Stimulated activated CD4-positive, alpha-beta T cell treated with anti-CD3 and anti-CD28 coated beads, Interleukin-12 subunit alpha, Interleukin-12 subunit beta, amount 100 ng/mL, for 48 hours (primary cell): ENCODE measurements around the gene KRT20.
"Not testable (repeated sequence)": the region's sequence is repeated elsewhere in the genome, so short reads cannot be mapped to it uniquely, and the experiment has no call there.

ENCODE experiments used
- DNase-seq, 3 donors: peaks; one replicate each; pipeline ENCODE4 v3.0.0-alpha.2; 2020; ENCODE audit warnings: low read depth in 2 of 3, low spot score in 1 of 3

Gene KRT20

GRCh38 chr17:40900809-40901356 is 15.8 kb upstream of the KRT20 start:
- DNase-seq: no peak

- no peak for DNase-seq
These were observed 11.9 kb upstream of the KRT20 start for GRCh38 chr17:40896916-40897455.

DNA sequence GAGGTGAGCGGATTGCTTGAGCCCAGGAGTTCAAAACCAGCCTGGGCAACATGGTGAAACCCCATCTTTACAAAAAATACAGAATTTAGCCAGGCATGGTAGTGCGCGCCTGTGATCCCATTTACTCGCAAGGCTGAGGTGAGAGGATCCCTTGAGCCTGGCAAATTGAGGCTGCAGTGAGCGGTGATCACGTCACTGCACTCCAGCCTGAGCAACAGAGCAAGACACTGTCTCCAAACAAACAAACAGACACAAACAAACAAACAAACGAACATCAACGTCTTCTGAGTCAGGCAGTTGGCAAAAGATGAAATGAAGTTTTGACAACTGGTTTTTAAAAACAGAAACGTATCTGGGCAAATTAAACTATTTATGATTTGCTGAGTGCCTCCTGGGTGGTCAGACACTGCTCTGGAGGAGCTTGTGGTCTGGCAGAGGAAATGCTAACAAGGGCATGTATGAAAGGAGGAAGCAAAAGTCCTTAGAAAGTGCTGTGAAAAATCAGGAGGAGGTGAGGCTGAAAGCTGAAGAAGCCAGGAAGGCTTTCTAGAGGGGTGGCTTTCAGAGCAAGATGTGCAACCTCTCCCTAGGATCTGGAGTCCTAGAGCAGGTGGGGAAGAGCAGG is 10.2 kb upstream of the KRT20 start:
- no peak for DNase-seq

DNA sequence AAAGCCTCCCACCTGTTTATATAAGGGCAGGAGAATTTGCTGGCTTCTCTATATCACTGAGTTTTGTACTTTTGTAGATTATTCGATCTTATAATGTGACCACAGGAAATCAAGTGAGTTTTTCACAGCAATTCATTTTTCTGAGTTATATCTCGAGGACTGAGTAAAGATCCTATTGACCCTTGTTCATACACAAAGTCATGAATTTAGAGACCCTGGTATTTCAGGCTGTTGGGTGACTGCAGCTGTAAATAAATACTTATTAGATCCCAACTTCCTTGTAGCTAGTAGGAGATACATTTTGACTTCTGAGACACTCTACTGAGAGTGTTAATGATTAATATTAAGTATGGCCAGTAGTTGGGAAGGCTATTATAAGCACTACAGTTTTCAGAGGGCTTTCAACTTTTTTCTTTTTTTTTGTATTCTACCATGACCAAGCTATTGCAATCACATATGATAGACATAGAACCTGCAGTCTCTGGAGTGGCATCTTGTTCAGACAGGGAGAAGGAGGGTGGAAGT is 3.2 kb upstream of the KRT20 start:
- no peak for DNase-seq

DNA sequence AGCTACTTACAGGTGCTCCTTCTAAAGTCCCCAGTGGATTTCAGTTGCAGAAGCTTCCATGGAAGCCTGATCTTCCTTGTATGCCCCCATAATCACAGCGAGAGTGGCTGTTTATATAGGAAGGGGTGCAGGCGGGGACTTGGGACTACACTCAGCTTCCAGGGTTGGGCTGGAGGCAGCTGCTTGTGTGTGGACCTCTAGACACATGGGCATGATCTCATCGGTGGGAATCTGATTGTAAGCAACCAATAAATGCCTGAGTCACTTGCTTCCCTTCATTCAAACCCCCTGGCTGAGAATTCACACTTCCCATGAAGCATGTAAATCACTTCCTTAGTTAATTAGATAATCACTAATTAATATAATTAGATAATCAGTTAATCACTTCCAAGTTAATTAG is 1.0 kb upstream of the KRT20 start:
- DNase-seq: no peak

DNA sequence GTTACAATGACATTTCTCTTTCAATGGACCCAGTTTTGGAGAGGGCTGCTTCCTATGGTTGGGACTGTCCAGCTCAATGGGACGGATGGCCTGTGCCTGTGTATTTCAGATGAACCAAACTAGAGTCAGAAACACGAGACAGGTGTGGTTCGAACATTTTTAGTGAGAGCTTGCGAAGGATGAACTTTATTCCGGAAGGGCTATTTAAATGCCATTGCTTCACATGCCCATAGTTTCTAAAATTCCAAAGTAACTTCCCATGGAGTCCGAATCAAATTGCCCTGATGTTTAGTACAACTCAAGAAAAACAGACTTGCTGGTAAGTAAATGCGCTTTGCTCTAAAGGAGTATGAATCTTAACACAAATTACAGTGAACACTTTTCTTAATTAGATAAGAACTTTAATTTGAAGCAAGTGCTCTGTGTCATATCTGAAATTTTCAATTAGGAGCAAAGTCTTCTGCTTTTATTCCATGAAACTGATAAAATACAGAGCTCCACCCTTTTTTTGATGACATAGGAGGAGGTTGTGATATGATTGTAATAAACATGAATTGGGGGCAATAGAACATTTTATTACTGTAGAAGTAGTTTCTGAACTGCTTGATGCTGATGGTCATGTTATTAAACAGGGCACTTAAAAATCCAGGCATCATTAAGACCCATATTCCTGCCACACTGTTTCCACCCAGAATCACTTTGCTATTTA is 1.3 kb downstream of the KRT20 start:
- DNase-seq: no peak

DNA sequence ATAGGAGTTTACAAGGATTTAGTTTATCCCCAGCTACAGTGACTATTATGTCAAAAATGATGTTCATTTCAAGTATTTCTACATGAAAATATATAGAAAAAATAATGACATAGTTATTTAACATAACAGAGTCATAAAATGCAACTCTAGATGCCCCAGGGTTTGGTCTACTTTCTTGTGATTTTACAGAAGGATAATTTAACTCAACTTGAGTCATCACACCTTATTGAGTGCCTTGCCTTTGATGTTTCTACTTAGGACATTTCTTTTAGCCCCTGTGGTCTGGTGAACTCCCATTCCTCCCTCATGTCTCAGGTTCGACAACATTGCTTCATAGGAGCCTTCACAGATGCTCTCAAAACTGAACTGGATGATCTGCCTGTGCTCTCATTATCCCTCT is 2.0 kb downstream of the KRT20 start:
- DNase-seq: no peak

DNA sequence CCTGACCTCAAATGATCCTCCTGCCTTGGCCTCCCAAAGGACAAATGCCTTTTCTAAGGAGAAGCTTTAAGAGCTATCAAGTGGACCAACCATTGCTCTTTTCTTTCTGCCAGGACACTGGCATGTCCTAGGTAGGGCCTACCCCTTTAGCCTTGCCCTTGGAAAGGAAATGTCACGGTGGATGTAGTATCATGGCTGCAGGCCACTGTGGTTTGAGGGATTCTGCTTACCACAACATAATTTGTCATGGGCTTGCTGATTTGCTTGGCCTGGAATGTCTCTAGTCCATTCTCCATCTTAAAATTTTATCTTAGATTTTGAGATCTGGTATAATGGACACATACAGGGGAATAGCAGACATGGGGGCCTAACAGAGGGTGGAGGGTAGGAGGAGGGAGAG is 6.0 kb downstream of the KRT20 start:
- DNase-seq: no peak

- DNase-seq: no peak
These were observed 7.0 kb downstream of the KRT20 start for GRCh38 chr17:40878044-40878443.

GRCh38 chr17:40873801-40874200 is 11.2 kb downstream of the KRT20 start:
- no peak for DNase-seq

- no peak for DNase-seq
These were observed 11.8 kb downstream of the KRT20 start for GRCh38 chr17:40873255-40873654.

DNA sequence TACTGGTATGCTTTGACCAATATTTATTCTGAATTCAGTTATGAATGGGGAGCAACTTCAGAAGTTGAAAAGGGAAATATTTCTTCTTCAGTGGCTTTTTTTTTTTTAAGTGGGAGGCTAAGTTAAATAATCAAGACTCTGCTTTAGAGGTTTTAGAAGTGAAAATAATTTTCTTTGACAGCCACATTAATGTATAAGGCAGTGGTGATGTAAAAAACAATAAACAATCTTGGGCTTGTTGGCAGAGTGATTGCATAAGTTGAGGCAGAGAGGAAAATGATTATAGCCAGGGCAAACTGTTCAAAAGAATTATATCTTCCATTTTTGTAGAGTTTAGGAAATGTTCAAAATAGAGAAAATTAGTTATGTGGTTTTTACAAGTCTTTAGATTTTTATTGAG is 12.6 kb downstream of the KRT20 start:
- no peak for DNase-seq

DNA sequence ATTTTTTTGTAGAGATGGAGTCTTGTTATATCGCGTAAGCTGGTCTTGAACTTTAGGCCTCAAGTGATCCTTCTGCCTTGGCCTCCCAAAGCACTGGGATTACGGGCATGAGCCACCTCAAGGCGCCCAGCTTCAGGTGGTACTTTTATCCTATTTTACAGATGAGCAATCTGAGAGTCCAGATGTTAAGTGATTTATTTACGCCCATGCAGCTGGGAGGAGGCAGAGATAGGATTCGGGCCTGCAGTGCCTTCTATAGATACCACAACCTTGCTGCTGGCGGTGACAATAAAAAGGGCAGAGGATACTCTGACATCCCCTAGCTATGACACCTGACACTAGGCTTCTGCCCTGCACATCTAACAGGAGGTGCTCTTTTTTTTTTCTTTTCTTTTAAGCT is 13.7 kb downstream of the KRT20 start:
- DNase-seq: no peak

DNA sequence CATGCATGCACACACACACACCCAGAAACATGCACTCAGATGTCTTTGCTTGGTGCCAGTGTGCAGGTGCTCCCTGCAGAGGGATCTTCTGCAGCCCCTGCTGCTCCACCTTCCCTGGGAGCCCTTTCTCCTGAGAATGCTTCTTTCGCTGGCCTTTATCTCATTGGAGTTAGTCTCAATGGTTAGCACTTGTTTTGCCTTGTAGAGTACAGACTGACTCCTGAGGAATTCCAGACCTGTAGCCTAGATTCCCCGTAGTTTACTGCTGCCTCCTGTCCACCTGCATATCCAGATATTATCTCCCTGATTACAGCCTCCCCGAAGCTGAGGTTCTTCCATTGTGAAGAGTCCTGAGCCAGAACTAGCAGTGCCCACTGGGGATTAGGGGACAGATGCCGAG is 14.9 kb downstream of the KRT20 start:
- DNase-seq: no peak

DNA sequence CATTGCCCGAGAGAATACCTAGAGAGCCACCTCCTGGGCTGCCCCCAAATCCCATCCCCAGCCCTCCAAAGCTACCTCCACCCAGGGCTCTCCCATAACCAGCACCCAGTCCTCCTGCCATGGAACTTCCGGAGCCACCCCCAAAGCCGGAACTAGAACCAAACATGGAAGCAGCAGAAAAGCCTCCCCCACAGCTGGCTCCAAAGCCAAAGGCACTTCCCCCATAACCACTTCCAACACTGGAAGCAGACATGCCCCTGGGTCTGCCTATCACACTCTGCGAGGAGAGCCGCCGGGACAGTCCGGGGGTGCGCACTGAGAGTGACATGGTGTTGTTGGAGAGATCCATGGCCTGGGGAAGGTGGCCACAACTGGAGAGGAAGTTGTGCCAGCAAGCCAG is 18.2 kb downstream of the KRT20 start, which contains the start of gene KRT12:
KRT12 (minus strand) TSS at position 386 of the 400 bp plus-strand sequence; CDS start at position 349, 37 bp downstream.
- no peak for DNase-seq

DNA sequence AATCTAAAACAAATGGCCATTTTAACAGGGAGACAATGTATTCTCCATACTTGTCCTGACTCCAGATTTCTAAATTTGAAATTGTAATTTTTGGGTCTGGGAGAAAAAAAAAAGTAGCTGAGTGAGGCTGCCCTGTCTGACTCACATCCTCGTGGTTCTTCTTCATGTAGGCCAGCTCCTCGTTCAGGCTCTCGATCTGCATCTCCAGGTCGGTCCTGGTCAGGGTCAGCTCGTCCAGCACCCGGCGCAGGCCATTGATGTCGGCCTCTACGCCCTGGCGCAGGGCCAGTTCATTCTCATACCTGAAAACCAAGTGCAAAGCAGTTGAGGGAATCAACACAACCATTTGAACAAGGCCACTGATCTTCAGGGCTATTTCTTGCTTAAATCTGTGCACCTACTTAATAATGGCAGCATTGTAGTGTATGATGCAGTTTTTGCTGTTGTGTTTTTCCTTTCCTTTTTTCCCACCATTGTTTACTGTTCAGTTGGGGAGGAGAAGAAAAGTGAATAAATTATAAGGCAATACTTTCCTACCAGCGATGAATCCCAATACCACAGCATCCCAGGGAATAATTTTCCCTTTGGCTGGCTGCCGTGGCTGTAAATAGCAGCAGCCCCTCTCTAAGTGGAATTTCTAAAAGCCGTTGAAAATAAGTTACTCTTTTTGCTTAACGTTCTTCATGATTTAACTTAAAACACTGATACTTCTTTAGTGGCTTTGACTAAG is 20.2 kb downstream of the KRT20 start:
- no peak for DNase-seq

- no peak for DNase-seq
These were observed 21.9 kb downstream of the KRT20 start for GRCh38 chr17:40862985-40863733.

DNA sequence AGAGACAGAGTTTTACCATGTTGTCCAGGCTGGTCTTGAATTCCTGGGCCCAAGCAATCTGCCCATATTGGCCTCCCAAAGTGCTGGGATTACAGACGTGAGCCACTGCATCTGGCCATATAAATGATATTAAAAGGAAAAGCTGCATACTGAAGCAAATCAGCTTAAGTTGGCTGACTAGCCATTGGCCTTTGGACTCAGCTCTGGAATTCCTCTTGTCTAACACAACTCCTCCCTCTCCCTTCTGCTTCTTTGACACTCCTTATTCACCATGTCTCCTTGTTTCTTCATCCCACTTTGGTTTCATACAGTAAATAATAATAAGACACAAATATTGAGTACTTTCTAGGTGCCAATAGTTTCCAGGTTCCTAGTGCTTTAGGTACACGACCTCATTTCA is 25.5 kb downstream of the KRT20 start:
- no peak for DNase-seq

GRCh38 chr17:40858667-40859066 is 26.4 kb downstream of the KRT20 start:
- DNase-seq: not testable (repeated sequence)

GRCh38 chr17:40857535-40857934 is 27.5 kb downstream of the KRT20 start:
- no peak for DNase-seq
